KMS-11 (cell line): Measurements from ENCODE around the gene TMEM88.

Source experiments
- H2AFZ ChIP-seq: fragments of 200-600 bp; sonication (generic); 2 replicates; pipeline ENCODE4 v1.6.1; 2016; ENCODE audit warnings: antibody characterized with exemption, mixed run types, low read depth
- H3K27ac ChIP-seq: fragments of 200-600 bp; sonication (generic); 2 replicates; pipeline ENCODE4 v1.6.1; 2016; ENCODE audit warnings: mild to moderate bottlenecking, mixed run types
- H3K27me3 ChIP-seq: fragments of 200-600 bp; sonication (generic); 2 replicates; pipeline ENCODE4 v1.6.1; 2017; ENCODE audit warnings: mild to moderate bottlenecking, low read depth, mixed run types, moderate library complexity; ENCODE audit not compliant: insufficient read depth
- H3K36me3 ChIP-seq: fragments of 200-600 bp; sonication (generic); 2 replicates; pipeline ENCODE4 v1.6.1; 2017; ENCODE audit warnings: mild to moderate bottlenecking, mixed run types; ENCODE audit not compliant: insufficient read depth
- H3K4me1 ChIP-seq: fragments of 200-600 bp; sonication (generic); 2 replicates; pipeline ENCODE4 v1.6.1; 2016; ENCODE audit warnings: mild to moderate bottlenecking, low read depth, mixed run types; ENCODE audit not compliant: poor library complexity, severe bottlenecking
- H3K4me2 ChIP-seq: fragments of 200-600 bp; sonication (generic); 2 replicates; pipeline ENCODE4 v1.7.0; 2016; ENCODE audit warnings: mild to moderate bottlenecking, mixed run types
- H3K4me3 ChIP-seq: fragments of 200-600 bp; sonication (generic); IDR thresholded peaks from 2 replicates; pipeline ENCODE4 v1.6.1; 2017; ENCODE audit warnings: low read depth, low read length, mixed read lengths; ENCODE audit not compliant: insufficient read depth
- H3K79me2 ChIP-seq: fragments of 200-600 bp; sonication (generic); 2 replicates; pipeline ENCODE4 v1.6.1; 2016; ENCODE audit warnings: low read depth, mixed run types; ENCODE audit not compliant: insufficient read depth
- H3K9ac ChIP-seq: fragments of 200-600 bp; sonication (generic); 2 replicates; pipeline ENCODE4 v1.6.1; 2016; ENCODE audit warnings: mild to moderate bottlenecking, mixed run types
- H4K20me1 ChIP-seq: fragments of 200-600 bp; sonication (generic); 2 replicates; pipeline ENCODE4 v1.6.1; 2016; ENCODE audit warnings: mild to moderate bottlenecking, mixed run types; ENCODE audit not compliant: insufficient read depth
- TF ChIP-seq, protein P1 (sequence below): fragments of 200-600 bp; sonication (generic); conservative IDR thresholded peaks from 2 replicates; pipeline ENCODE4 v1.6.1; 2017; ENCODE audit warnings: low read depth, mild to moderate bottlenecking, antibody characterized with exemption, low read length, moderate library complexity, mixed read lengths

TMEM88 gene

DNA sequence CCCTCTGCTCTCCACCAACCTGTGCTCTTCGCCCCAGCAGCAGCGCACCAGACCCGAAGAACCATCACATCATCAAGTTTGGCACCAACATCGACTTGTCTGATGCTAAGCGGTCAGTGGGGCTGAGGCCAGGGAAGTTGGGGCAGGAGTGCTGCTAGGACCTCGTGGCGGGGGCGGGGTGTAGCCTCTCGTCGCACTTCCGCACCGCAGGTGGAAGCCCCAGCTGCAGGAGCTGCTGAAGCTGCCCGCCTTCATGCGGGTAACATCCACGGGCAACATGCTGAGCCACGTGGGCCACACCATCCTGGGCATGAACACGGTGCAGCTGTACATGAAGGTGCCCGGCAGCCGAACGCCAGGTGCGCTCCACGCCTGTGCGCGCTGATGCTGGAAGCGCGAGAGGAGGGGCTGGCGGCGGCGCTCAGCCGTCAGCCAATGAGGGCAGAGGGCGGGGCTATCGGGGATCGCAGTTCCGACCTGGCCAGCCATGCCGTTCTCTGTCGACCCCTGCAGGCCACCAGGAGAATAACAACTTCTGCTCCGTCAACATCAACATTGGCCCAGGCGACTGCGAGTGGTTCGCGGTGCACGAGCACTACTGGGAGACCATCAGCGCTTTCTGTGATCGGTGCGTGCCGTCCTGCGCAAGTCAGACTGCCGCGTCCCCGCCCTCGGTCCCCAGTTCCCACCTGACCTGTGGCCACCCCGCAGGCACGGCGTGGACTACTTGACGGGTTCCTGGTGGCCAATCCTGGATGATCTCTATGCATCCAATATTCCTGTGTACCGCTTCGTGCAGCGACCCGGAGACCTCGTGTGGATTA is 3.2 kb upstream of the TMEM88 start:
- Histone ChIP-seq H3K4me3 (no peak overlapping the region), H2AFZ (no peak overlapping the region), H3K9ac (no peak overlapping the region), H3K27me3 (no peaks in the 10 kb centered on the region), H3K36me3 (no peaks in the 10 kb centered on the region), H3K79me2 (no peaks in the 10 kb centered on the region), H3K4me2 (no peak overlapping the region), H4K20me1 (no peaks in the 10 kb centered on the region), H3K27ac (no peak overlapping the region), H3K4me1 (no peaks in the 10 kb centered on the region)
- TF ChIP-seq, protein P1, sequence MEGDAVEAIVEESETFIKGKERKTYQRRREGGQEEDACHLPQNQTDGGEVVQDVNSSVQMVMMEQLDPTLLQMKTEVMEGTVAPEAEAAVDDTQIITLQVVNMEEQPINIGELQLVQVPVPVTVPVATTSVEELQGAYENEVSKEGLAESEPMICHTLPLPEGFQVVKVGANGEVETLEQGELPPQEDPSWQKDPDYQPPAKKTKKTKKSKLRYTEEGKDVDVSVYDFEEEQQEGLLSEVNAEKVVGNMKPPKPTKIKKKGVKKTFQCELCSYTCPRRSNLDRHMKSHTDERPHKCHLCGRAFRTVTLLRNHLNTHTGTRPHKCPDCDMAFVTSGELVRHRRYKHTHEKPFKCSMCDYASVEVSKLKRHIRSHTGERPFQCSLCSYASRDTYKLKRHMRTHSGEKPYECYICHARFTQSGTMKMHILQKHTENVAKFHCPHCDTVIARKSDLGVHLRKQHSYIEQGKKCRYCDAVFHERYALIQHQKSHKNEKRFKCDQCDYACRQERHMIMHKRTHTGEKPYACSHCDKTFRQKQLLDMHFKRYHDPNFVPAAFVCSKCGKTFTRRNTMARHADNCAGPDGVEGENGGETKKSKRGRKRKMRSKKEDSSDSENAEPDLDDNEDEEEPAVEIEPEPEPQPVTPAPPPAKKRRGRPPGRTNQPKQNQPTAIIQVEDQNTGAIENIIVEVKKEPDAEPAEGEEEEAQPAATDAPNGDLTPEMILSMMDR: peak; percentile 44; the same call in 1 of the 2 replicates

DNA sequence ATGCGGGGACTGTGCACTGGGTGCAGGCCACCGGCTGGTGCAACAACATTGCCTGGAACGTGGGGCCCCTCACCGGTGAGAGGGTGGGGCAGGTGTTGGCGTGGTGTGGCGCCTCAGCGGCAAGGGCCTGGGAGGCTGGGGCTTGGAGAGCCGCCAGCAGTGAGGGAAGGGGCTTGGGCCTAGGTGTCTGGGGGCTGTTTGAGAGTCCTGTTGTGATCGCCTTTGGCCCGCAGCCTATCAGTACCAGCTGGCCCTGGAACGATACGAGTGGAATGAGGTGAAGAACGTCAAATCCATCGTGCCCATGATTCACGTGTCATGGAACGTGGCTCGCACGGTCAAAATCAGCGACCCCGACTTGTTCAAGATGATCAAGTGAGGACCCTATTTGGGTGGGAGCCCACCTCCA is 2.6 kb upstream of the TMEM88 start:
- Histone ChIP-seq H3K4me3 (no peak overlapping the region), H4K20me1 (no peaks in the 10 kb centered on the region), H3K79me2 (no peaks in the 10 kb centered on the region), H3K4me2 (no peak overlapping the region), H3K36me3 (no peaks in the 10 kb centered on the region), H2AFZ (no peak overlapping the region), H3K9ac (no peak overlapping the region), H3K27me3 (no peaks in the 10 kb centered on the region), H3K4me1 (no peaks in the 10 kb centered on the region), H3K27ac (no peak overlapping the region)
- TF ChIP-seq, protein P1: no peak

DNA sequence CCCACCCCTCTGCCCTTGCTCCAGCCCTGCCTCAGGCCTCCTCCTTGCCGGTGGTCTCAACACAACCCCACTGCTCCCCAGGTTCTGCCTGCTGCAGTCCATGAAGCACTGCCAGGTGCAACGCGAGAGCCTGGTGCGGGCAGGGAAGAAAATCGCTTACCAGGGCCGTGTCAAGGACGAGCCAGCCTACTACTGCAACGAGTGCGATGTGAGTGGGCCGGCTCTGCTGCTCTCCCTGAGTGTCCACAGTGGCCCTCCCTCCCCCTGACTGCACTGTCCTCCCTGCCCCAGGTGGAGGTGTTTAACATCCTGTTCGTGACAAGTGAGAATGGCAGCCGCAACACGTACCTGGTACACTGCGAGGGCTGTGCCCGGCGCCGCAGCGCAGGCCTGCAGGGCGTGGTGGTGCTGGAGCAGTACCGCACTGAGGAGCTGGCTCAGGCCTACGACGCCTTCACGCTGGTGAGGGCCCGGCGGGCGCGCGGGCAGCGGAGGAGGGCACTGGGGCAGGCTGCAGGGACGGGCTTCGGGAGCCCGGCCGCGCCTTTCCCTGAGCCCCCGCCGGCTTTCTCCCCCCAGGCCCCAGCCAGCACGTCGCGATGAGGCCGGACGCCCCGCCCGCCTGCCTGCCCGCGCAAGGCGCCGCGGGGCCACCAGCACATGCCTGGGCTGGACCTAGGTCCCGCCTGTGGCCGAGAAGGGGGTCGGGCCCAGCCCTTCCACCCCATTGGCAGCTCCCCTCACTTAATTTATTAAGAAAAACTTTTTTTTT is 1.8 kb upstream of the TMEM88 start:
- H4K20me1 ChIP-seq: no peaks in the 10 kb centered on the region
- H2AFZ ChIP-seq: no peak overlapping the region
- H3K27me3 ChIP-seq: no peaks in the 10 kb centered on the region
- TF ChIP-seq, protein P1: no peak
- H3K9ac ChIP-seq: no peak overlapping the region
- no peak overlapping the region for H3K27ac ChIP-seq
- no peaks in the 10 kb centered on the region for H3K36me3 ChIP-seq
- no peaks in the 10 kb centered on the region for H3K4me1 ChIP-seq
- H3K4me3 ChIP-seq: no peak overlapping the region
- H3K4me2 ChIP-seq: no peak overlapping the region
- H3K79me2 ChIP-seq: no peaks in the 10 kb centered on the region

DNA sequence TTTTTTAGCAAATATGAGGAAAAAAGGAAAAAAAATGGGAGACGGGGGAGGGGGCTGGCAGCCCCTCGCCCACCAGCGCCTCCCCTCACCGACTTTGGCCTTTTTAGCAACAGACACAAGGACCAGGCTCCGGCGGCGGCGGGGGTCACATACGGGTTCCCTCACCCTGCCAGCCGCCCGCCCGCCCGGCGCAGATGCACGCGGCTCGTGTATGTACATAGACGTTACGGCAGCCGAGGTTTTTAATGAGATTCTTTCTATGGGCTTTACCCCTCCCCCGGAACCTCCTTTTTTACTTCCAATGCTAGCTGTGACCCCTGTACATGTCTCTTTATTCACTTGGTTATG is 1.2 kb upstream of the TMEM88 start:
- Histone ChIP-seq H3K4me3 (no peak overlapping the region), H3K9ac (no peak overlapping the region), H3K36me3 (no peaks in the 10 kb centered on the region), H3K79me2 (no peaks in the 10 kb centered on the region), H3K4me2 (no peak overlapping the region), H2AFZ (no peak overlapping the region), H4K20me1 (no peaks in the 10 kb centered on the region), H3K4me1 (no peaks in the 10 kb centered on the region), H3K27ac (no peak overlapping the region), H3K27me3 (no peaks in the 10 kb centered on the region)
- TF ChIP-seq, protein P1: no peak
